AG10803 (cell line): ENCODE results near the gene PKNOX2.

Experiments used
- DNase-seq: peaks from one replicate; pipeline ENCODE4 v3.0.0; 2010; ENCODE audit warnings: low read depth
- H3K4me3 ChIP-seq: 2 replicates; pipeline ENCODE4 v1.5.1; 2011; ENCODE audit warnings: mild to moderate bottlenecking, low read length, control low read depth
- CTCF ChIP-seq: conservative IDR thresholded peaks from 2 replicates; pipeline ENCODE4 v1.5.1; 2011; ENCODE audit warnings: mild to moderate bottlenecking, low read length, control low read depth, inconsistent platforms

The PKNOX2 gene

DNA sequence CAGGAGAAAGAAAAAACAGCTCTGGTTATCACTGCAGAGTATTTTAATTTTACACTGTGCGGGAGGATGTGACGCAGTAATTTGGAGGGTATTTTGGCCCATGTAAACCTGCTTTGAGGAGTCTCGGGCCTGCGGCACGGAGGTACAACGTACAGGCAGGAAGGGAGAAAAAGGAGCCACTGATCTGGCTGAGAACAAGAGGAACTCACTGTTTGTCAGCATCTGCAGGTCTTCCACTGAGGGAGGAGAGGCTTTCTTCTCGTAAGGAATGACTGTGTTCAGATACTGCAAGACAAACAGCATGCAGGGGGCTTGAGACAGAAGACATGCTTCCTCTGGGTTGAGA lies 287.5 kb downstream of the PKNOX2 start:
- no peak overlapping the region for H3K4me3 ChIP-seq
- no peak for TF ChIP-seq CTCF
- DNase-seq = no peak

- no peak for DNase-seq
- no peak overlapping the region for H3K4me3 ChIP-seq
- TF ChIP-seq CTCF = no peak
These were observed 289.5 kb downstream of the PKNOX2 start for GRCh38 chr11:125454047-125454446.

GRCh38 chr11:125455851-125456250 lies 291.3 kb downstream of the PKNOX2 start:
- no peak for TF ChIP-seq CTCF
- DNase-seq = no peak
- H3K4me3 ChIP-seq = no peak overlapping the region

DNA sequence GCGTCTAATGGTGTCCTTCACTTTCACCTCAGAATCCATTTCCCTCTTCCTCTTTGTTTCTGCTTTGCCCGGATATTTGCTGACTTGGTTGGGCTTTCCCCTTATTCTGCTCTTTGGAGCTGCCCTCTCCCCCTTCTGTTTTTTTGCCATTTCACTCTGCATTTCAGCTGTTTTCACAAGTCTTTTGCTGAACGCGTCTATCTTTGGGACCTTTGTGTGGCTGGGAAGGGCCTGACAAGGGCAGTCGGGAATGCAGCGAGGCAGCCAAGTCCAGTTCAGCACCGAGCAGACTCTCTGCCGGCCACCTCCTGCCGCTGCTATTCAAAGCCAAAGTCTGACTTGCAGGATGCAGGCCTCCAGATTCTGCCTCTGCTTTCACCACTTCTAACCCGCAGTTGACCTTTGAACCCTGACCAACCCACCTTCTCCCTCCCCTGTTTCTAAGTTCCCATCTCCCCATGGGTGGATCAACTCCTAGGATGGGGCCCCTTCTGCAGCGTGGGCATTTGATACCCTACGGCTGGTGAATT lies 293.3 kb downstream of the PKNOX2 start:
- peak; percentile 75 for DNase-seq
- H3K4me3 ChIP-seq = no peak overlapping the region
- TF ChIP-seq CTCF = no peak

GRCh38 chr11:125460275-125460674 lies 295.7 kb downstream of the PKNOX2 start:
- DNase-seq = no peak
- no peak for TF ChIP-seq CTCF
- no peak overlapping the region for H3K4me3 ChIP-seq

- DNase-seq = peak; percentile 34
- no peak overlapping the region for H3K4me3 ChIP-seq
- TF ChIP-seq CTCF = no peak
These were observed 299.2 kb downstream of the PKNOX2 start for GRCh38 chr11:125463590-125464269.

DNA sequence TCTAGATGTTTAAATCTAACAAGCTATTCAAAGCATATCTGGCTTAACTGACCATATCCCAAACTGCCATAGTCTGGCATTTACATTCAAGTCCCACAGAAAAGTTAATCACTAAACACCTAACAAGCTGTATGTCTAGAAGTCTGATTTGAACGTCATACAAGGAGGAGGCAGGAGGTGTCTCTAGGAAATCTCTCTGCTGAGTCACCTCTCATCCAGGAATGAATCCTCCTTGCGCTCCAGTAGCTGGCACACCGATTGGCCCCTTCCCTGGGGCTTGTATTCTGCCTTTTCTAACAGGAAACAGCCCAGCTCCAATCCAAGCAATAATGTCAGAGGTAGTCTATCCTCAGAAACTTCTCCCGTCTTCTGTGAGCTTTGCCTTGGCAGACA lies 299.7 kb downstream of the PKNOX2 start:
- no peak for TF ChIP-seq CTCF
- peak; percentile 11 for DNase-seq
- H3K4me3 ChIP-seq = no peak overlapping the region
